GM23338 (cell line): ENCODE results near the gene KDM4C. TPM values are rescaled to one million over a fixed set of nuclear protein-coding genes. Genes with fewer than 3 reads are reported as not detected.

Source experiments
- ATAC-seq: fragments of 200-7000 bp; cut with Tn5 transposase; 3 replicates; pipeline ENCODE4 v1.9.1; 2020
- DNase-seq: peaks from one replicate; pipeline ENCODE4 v3.0.0-alpha.2; 2015; ENCODE audit warnings: low spot score
- H2AFZ ChIP-seq: fragments of 200-600 bp; sonication (generic); 2 replicates; pipeline ENCODE4 v1.8.0; 2016; ENCODE audit warnings: antibody characterized with exemption, mild to moderate bottlenecking, moderate library complexity
- H3F3A ChIP-seq: fragments of 200-600 bp; sonication (generic); replicated peaks from 2 replicates; pipeline ENCODE4 v1.8.0; 2017; ENCODE audit warnings: antibody characterized with exemption, mixed run types, low read depth
- H3K27ac ChIP-seq: fragments of 200-600 bp; sonication (generic); 2 replicates; pipeline ENCODE4 v1.6.1; 2016; ENCODE audit warnings: low read depth
- H3K27me3 ChIP-seq: fragments of 200-600 bp; sonication (generic); 2 replicates; pipeline ENCODE4 v1.8.0; 2016; ENCODE audit warnings: mild to moderate bottlenecking, mixed run types, moderate library complexity; ENCODE audit not compliant: insufficient read depth
- H3K36me3 ChIP-seq: fragments of 200-600 bp; sonication (generic); 2 replicates; pipeline ENCODE4 v1.8.0; 2016; ENCODE audit warnings: mild to moderate bottlenecking; ENCODE audit not compliant: insufficient read depth
- H3K4me1 ChIP-seq: fragments of 200-600 bp; sonication (generic); 2 replicates; pipeline ENCODE4 v1.8.0; 2016; ENCODE audit warnings: mild to moderate bottlenecking, moderate library complexity; ENCODE audit not compliant: insufficient read depth
- H3K4me2 ChIP-seq: fragments of 200-600 bp; sonication (generic); 2 replicates; pipeline ENCODE4 v1.7.1; 2017; ENCODE audit warnings: mixed run types
- H3K4me3 ChIP-seq: fragments of 200-600 bp; sonication (generic); 2 replicates; pipeline ENCODE4 v1.6.1; 2016; ENCODE audit warnings: mixed run types
- H3K79me2 ChIP-seq: fragments of 200-600 bp; sonication (generic); replicated peaks from 2 replicates; pipeline ENCODE4 v1.8.0; 2017; ENCODE audit warnings: mild to moderate bottlenecking; ENCODE audit not compliant: insufficient read depth
- H3K9me2 ChIP-seq: fragments of 200-600 bp; sonication (generic); 2 replicates; pipeline ENCODE4 v1.8.0; 2017; ENCODE audit not compliant: insufficient read depth
- H4K20me1 ChIP-seq: fragments of 200-600 bp; sonication (generic); replicated peaks from 2 replicates; pipeline ENCODE4 v1.8.0; 2017; ENCODE audit warnings: mild to moderate bottlenecking; ENCODE audit not compliant: insufficient read depth
- H3K27ac Mint-ChIP-seq: 2 replicates; pipeline ENCODE4 v1.8.0; 2020; ENCODE audit warnings: inconsistent platforms, mild to moderate bottlenecking, moderate library complexity, mixed read lengths
- H3K27me3 Mint-ChIP-seq: 3 replicates; pipeline ENCODE4 v1.8.0; 2022; ENCODE audit warnings: low read depth, mild to moderate bottlenecking, moderate library complexity, mixed read lengths, inconsistent platforms; ENCODE audit not compliant: insufficient read depth, poor library complexity
- H3K36me3 Mint-ChIP-seq: 3 replicates; pipeline ENCODE4 v1.8.0; 2021; ENCODE audit warnings: low read depth, mild to moderate bottlenecking, inconsistent platforms, moderate library complexity, mixed read lengths
- H3K4me1 Mint-ChIP-seq: 3 replicates; pipeline ENCODE4 v1.8.0; 2020; ENCODE audit warnings: mild to moderate bottlenecking, inconsistent platforms, mixed read lengths
- H3K4me3 Mint-ChIP-seq: 3 replicates; pipeline ENCODE4 v1.8.0; 2021; ENCODE audit warnings: moderate library complexity, mild to moderate bottlenecking, inconsistent platforms, mixed read lengths
- H3K9me3 Mint-ChIP-seq: 3 replicates; pipeline ENCODE4 v1.8.0; 2020; ENCODE audit warnings: moderate library complexity, mild to moderate bottlenecking, inconsistent platforms, mixed read lengths
- CREB1 ChIP-seq: fragments of 250-450 bp; sonication (Bioruptor Pico); IDR thresholded peaks from 2 replicates; pipeline ENCODE4 v1.5.0; 2020; ENCODE audit warnings: low read depth, mild to moderate bottlenecking, moderate library complexity
- JUNB ChIP-seq: IDR thresholded peaks from one replicate; pipeline ENCODE4 v1.6.1; 2016; ENCODE audit warnings: antibody characterized with exemption; ENCODE audit not compliant: unreplicated experiment
- NANOG ChIP-seq: IDR thresholded peaks from 2 replicates; pipeline ENCODE4 v1.6.1; 2016; ENCODE audit warnings: antibody characterized with exemption, borderline replicate concordance
- POLR2AphosphoS5 ChIP-seq: IDR thresholded peaks from 2 replicates; pipeline ENCODE4 v1.6.1; 2016; ENCODE audit warnings: antibody characterized with exemption, low read depth
- STAT1 ChIP-seq: IDR thresholded peaks from one replicate; pipeline ENCODE4 v1.6.1; 2016; ENCODE audit warnings: antibody characterized with exemption; ENCODE audit not compliant: unreplicated experiment
- ZNF114 ChIP-seq: fragments of 250-450 bp; sonication (Bioruptor Pico); IDR thresholded peaks from 2 replicates; pipeline ENCODE4 v1.5.0; 2020; ENCODE audit warnings: mild to moderate bottlenecking, moderate library complexity
- polyA plus RNA-seq: library from polyadenylated mRNA; unstranded; fragments of >200 nt; fragmentation: Nextera tagmentation; extraction: Ambion mirVana; gene quantifications from 2 replicates; pipeline ENCODE4 v1.2.1, GENCODE V29; 2016
- total RNA-seq: library from RNA; depleted of rRNA; stranded (reverse); fragments of >200 nt; shearing (Covaris generic); gene quantifications from 2 replicates; pipeline ENCODE4 v1.2.3, GENCODE V29; 2014
- TF ChIP-seq, protein P1 (sequence below): fragments of 250-450 bp; sonication (Bioruptor Pico); IDR thresholded peaks from 2 replicates; pipeline ENCODE4 v1.5.0; 2020; ENCODE audit warnings: mild to moderate bottlenecking, moderate library complexity
- TF ChIP-seq, protein P2 (sequence below): IDR thresholded peaks from 2 replicates; pipeline ENCODE4 v1.6.1; 2016; ENCODE audit warnings: antibody characterized with exemption
- TF ChIP-seq, protein P3 (sequence below): IDR thresholded peaks from one replicate; pipeline ENCODE4 v1.6.1; 2018; ENCODE audit warnings: antibody characterized with exemption; ENCODE audit not compliant: unreplicated experiment

KDM4C gene
- total and polyA plus RNA-seq, 2 experiments from 2014 or later = 12.0 to 43.8 TPM

DNA sequence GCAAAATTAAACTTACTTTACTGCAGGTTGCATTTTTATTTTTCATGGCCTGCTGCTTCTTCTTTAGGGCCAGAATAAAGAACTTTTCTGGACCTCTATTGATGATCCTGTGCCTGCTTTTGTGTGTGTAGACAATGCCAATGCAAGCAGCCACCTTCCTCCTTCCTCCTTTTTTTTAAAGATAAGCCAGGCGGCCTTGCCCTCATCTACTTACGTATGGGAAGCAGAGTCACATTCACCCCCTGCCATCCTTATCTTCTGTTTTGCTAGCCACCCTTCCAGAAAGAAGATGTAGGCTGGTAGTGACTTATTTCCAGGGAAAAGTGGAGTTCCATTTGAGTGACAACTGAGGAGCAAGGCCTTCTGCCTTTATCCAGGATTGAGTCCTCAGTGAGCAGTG, 122.9 kb downstream of the KDM4C start:
- TF ChIP-seq JUNB = no peak
- no peak for TF ChIP-seq POLR2AphosphoS5
- H3K4me1 Mint-ChIP-seq = peaks cover 17% of the 10 kb centered on the region
- H3K4me1 ChIP-seq = 0 out of 2 replicates have a peak, but pooled peaks cover 8% of the 10 kb centered on the region

DNA sequence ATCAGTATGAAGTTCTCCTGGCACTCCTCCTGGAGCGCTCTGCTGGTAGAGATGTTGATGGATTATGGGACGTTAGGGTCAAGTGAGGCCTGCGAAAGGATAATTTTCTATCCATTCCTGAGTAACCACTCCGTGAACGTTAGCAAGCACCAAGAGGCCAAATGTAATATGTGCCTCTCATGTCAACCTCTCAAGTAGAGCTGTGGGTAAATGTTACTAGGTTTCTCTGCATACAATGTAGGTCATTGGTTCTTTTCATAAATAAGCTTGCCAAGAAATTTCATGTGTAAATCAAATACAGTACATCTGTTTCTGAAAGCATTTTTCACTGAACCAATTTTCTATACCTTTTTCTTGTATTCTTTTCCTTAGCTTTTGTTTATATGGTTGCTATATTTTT, 126.3 kb downstream of the KDM4C start:
- Mint-ChIP-seq H3K36me3 (no peaks in the 10 kb centered on the region; the same call in 2 of the 3 replicates), H3K27ac (no peak overlapping the region), H3K27me3 (no peaks in the 10 kb centered on the region), H3K4me1 (peaks cover 8% of the 10 kb centered on the region), H3K4me3 (no peak overlapping the region), H3K9me3 (no peaks in the 10 kb centered on the region)
- Histone ChIP-seq H3K4me3 (no peak overlapping the region), H3K36me3 (no peaks in the 10 kb centered on the region), H3K27ac (no peak overlapping the region), H3K4me2 (no peak overlapping the region), H3K9me2 (no peaks in the 10 kb centered on the region), H3K4me1 (no peaks in the 10 kb centered on the region), H2AFZ (no peak overlapping the region), H3K27me3 (no peaks in the 10 kb centered on the region), H4K20me1 (no peaks in the 10 kb centered on the region; the same call in 1 of the 2 replicates), H3K79me2 (0 out of 2 replicates have a peak, but pooled peaks cover 4% of the 10 kb centered on the region), H3F3A (no peaks in the 10 kb centered on the region)
- TF ChIP-seq NANOG (no peak), CREB1 (CRISPR knock-in tag) (no peak), STAT1 (no peak), ZNF114 (CRISPR knock-in tag) (no peak)
- TF ChIP-seq, protein P1, sequence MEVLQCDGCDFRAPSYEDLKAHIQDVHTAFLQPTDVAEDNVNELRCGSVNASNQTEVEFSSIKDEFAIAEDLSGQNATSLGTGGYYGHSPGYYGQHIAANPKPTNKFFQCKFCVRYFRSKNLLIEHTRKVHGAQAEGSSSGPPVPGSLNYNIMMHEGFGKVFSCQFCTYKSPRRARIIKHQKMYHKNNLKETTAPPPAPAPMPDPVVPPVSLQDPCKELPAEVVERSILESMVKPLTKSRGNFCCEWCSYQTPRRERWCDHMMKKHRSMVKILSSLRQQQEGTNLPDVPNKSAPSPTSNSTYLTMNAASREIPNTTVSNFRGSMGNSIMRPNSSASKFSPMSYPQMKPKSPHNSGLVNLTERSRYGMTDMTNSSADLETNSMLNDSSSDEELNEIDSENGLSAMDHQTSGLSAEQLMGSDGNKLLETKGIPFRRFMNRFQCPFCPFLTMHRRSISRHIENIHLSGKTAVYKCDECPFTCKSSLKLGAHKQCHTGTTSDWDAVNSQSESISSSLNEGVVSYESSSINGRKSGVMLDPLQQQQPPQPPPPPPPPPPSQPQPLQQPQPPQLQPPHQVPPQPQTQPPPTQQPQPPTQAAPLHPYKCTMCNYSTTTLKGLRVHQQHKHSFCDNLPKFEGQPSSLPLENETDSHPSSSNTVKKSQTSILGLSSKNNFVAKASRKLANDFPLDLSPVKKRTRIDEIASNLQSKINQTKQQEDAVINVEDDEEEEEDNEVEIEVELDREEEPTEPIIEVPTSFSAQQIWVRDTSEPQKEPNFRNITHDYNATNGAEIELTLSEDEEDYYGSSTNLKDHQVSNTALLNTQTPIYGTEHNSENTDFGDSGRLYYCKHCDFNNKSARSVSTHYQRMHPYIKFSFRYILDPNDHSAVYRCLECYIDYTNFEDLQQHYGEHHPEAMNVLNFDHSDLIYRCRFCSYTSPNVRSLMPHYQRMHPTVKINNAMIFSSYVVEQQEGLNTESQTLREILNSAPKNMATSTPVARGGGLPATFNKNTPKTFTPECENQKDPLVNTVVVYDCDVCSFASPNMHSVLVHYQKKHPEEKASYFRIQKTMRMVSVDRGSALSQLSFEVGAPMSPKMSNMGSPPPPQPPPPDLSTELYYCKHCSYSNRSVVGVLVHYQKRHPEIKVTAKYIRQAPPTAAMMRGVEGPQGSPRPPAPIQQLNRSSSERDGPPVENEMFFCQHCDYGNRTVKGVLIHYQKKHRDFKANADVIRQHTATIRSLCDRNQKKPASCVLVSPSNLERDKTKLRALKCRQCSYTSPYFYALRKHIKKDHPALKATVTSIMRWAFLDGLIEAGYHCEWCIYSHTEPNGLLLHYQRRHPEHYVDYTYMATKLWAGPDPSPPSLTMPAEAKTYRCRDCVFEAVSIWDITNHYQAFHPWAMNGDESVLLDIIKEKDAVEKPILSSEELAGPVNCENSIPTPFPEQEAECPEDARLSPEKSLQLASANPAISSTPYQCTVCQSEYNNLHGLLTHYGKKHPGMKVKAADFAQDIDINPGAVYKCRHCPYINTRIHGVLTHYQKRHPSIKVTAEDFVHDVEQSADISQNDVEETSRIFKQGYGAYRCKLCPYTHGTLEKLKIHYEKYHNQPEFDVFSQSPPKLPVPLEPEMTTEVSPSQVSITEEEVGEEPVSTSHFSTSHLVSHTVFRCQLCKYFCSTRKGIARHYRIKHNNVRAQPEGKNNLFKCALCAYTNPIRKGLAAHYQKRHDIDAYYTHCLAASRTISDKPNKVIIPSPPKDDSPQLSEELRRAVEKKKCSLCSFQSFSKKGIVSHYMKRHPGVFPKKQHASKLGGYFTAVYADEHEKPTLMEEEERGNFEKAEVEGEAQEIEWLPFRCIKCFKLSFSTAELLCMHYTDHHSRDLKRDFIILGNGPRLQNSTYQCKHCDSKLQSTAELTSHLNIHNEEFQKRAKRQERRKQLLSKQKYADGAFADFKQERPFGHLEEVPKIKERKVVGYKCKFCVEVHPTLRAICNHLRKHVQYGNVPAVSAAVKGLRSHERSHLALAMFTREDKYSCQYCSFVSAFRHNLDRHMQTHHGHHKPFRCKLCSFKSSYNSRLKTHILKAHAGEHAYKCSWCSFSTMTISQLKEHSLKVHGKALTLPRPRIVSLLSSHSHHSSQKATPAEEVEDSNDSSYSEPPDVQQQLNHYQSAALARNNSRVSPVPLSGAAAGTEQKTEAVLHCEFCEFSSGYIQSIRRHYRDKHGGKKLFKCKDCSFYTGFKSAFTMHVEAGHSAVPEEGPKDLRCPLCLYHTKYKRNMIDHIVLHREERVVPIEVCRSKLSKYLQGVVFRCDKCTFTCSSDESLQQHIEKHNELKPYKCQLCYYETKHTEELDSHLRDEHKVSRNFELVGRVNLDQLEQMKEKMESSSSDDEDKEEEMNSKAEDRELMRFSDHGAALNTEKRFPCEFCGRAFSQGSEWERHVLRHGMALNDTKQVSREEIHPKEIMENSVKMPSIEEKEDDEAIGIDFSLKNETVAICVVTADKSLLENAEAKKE (CRISPR knock-in tag) = no peak
- TF ChIP-seq, protein P2, sequence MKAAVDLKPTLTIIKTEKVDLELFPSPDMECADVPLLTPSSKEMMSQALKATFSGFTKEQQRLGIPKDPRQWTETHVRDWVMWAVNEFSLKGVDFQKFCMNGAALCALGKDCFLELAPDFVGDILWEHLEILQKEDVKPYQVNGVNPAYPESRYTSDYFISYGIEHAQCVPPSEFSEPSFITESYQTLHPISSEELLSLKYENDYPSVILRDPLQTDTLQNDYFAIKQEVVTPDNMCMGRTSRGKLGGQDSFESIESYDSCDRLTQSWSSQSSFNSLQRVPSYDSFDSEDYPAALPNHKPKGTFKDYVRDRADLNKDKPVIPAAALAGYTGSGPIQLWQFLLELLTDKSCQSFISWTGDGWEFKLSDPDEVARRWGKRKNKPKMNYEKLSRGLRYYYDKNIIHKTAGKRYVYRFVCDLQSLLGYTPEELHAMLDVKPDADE = no peak
- TF ChIP-seq, protein P3, sequence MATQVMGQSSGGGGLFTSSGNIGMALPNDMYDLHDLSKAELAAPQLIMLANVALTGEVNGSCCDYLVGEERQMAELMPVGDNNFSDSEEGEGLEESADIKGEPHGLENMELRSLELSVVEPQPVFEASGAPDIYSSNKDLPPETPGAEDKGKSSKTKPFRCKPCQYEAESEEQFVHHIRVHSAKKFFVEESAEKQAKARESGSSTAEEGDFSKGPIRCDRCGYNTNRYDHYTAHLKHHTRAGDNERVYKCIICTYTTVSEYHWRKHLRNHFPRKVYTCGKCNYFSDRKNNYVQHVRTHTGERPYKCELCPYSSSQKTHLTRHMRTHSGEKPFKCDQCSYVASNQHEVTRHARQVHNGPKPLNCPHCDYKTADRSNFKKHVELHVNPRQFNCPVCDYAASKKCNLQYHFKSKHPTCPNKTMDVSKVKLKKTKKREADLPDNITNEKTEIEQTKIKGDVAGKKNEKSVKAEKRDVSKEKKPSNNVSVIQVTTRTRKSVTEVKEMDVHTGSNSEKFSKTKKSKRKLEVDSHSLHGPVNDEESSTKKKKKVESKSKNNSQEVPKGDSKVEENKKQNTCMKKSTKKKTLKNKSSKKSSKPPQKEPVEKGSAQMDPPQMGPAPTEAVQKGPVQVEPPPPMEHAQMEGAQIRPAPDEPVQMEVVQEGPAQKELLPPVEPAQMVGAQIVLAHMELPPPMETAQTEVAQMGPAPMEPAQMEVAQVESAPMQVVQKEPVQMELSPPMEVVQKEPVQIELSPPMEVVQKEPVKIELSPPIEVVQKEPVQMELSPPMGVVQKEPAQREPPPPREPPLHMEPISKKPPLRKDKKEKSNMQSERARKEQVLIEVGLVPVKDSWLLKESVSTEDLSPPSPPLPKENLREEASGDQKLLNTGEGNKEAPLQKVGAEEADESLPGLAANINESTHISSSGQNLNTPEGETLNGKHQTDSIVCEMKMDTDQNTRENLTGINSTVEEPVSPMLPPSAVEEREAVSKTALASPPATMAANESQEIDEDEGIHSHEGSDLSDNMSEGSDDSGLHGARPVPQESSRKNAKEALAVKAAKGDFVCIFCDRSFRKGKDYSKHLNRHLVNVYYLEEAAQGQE = no peak
- ATAC-seq (no peak), DNase-seq (no peak)

More for the DNA sequence above, 122.9 kb downstream of the KDM4C start:
- no peak overlapping the region for H3K4me2 ChIP-seq
- Mint-ChIP-seq H3K27me3 (no peaks in the 10 kb centered on the region), H3K9me3 (no peaks in the 10 kb centered on the region), H3K4me3 (no peak overlapping the region), H3K36me3 (no peaks in the 10 kb centered on the region), H3K27ac (no peak overlapping the region)
- DNase-seq (no peak), ATAC-seq (no peak)
- H3K27ac ChIP-seq = no peak overlapping the region
- H3F3A ChIP-seq = no peaks in the 10 kb centered on the region
- no peak overlapping the region for H3K4me3 ChIP-seq
- no peaks in the 10 kb centered on the region; the same call in 1 of the 2 replicates for H4K20me1 ChIP-seq
- H3K79me2 ChIP-seq = peaks cover 13% of the 10 kb centered on the region; the same call in 1 of the 2 replicates
- no peaks in the 10 kb centered on the region for H3K9me2 ChIP-seq
- no peak overlapping the region for H2AFZ ChIP-seq
- no peaks in the 10 kb centered on the region for H3K27me3 ChIP-seq
- H3K36me3 ChIP-seq = no peaks in the 10 kb centered on the region
